ENCODE measurements around the gene CARD9. TPM values are rescaled to one million over a fixed set of nuclear protein-coding genes. Genes with fewer than 3 reads are reported as not detected.

The CARD9 gene
- total RNA-seq, 4 donors from 2014 or later, result 0.27 to 1.5 (median 0.74) TPM

DNA sequence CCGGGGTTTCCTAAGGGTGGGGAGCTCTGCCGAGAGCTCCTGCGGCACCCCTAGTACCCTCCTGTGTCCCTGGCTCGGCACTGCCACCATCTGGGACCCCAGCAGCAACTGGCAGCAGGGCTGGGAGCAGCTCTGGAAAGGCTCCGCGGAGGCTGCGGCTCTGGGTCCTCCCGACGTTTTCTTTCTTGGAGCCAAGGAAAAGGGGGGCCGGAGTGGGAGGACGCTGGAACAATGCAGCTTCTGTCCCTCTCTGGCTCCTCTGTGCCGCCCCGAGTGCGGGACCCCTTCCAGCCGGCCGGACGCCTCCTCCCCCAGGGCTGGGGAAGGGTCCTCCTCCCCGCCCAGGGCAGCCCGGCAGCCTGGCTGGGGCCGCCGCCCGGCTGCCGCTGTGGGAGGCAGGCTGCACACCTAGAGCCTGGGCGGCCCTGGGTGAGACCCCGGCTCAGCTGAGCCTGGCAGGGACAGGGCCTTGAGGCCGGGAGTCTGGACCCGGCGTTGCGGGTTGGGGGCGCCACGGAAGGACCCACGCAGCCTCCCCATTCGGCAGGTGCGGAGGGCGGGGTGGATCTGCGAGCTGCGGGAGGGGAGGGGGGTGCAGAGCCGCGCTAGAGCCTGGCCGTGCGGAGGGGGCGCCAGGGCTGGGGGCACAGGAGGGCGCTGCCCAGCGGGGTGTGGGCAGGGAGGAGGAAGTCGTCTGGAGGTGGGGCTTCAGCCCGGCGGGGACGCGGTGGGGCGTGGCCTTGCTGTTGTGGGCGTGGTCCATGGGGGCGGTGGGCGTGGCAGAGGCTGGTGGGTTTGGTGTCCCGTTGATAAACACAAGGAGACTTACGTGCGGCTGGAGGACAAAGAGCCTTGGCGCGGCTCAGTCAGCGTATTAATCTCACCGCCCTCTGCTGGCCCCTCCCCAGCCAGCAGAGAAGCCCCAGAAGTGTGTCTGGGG lies 31.0 kb downstream of the CARD9 start:
- WGBS, 2 donors, result 5 to 23% methylated on average over 20 to 21 of the region's 60 CpGs
- Histone ChIP-seq H3K4me1 (peaks cover 4 to 31% of the 10 kb centered on the region in 2 donors), H3K36me3 (no peaks in the 10 kb centered on the region), H3K4me3 (replicated peaks in 1 of 3) (peak overlapping the region in 2 of 3 donors; percentile 2 to 25), H3K9me3 (no peaks in the 10 kb centered on the region), H3K27ac (no peak overlapping the region), H3K27me3 (no peaks in the 10 kb centered on the region)
- intact Hi-C loops (cut with DNase I), result no loop called here
- TF ChIP-seq, protein P1, sequence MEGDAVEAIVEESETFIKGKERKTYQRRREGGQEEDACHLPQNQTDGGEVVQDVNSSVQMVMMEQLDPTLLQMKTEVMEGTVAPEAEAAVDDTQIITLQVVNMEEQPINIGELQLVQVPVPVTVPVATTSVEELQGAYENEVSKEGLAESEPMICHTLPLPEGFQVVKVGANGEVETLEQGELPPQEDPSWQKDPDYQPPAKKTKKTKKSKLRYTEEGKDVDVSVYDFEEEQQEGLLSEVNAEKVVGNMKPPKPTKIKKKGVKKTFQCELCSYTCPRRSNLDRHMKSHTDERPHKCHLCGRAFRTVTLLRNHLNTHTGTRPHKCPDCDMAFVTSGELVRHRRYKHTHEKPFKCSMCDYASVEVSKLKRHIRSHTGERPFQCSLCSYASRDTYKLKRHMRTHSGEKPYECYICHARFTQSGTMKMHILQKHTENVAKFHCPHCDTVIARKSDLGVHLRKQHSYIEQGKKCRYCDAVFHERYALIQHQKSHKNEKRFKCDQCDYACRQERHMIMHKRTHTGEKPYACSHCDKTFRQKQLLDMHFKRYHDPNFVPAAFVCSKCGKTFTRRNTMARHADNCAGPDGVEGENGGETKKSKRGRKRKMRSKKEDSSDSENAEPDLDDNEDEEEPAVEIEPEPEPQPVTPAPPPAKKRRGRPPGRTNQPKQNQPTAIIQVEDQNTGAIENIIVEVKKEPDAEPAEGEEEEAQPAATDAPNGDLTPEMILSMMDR (IDR thresholded peaks at IDR 0.05), result no peak
- no peak for TF ChIP-seq POLR2A (IDR thresholded peaks at IDR 0.05)
- DNase-seq, result peak; percentile 60 to 70

DNA sequence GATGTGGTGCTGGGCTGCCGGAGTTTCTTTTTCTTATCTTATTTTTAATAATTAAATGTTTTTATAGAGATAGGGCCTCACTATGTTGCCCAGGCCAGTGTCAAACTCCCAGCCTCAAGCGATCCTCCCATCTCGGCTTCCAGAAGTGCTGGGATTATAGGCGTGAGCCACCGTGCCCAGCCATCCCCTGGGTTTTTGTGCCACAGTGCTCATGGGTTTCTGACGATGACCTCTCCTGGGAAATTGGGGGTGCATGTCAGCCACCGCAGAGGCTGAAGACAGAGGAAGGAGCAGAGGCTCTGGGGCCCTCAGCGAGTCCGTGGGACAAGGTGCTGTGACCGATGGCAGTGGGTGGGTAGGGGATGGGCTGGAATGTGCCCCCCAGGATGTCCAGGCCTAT lies 31.7 kb downstream of the CARD9 start:
- TF ChIP-seq, protein P1 (IDR thresholded peaks at IDR 0.05), result no peak
- no peak for TF ChIP-seq POLR2A (IDR thresholded peaks at IDR 0.05)
- no peaks in the 10 kb centered on the region for H3K9me3 ChIP-seq
- WGBS, 2 donors, result 74 to 86% methylated on average over 10 of the region's 10 CpGs
- no peaks in the 10 kb centered on the region for H3K27me3 ChIP-seq
- intact Hi-C loops (cut with DNase I), result no loop called here
- no peak for DNase-seq
- no peak overlapping the region for H3K27ac ChIP-seq
- no peak overlapping the region for H3K4me3 ChIP-seq (replicated peaks in 1 of 3)
- H3K4me1 ChIP-seq, result peaks cover 4 to 31% of the 10 kb centered on the region in 2 donors
- H3K36me3 ChIP-seq, result no peaks in the 10 kb centered on the region

DNA sequence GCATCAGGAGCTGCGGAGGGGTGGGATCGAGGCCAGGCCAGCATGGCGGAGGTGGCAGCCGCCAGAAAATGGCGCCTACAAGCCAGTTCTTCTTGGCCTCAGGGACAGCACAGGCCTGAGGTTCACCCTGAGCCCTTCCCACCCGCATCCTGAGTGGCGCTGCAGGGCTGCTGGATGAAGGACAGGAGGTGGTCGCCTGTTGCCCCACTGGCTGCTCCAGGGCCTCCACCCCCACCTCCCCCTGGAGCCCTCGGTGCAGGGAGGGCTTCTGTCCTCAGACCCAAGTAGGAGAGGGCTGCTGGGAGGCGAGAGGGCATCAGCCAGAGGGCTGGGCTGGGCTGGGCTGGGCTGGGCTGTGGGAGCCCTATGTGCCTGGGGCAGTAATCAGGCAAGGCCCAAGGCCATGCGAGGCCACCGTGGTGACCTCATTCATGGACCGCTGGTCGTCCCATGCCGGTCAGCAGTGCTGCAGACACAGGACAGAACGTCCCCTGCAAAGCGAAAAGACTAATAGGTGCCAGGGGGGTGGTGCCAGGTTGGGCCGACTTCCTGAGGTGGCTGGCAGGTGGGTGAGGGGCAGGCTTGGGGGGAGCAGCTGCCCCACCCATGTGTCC lies 32.3 kb downstream of the CARD9 start:
- no peaks in the 10 kb centered on the region for H3K27me3 ChIP-seq
- peaks cover 4 to 27% of the 10 kb centered on the region in 2 donors for H3K4me1 ChIP-seq
- no peak overlapping the region for H3K4me3 ChIP-seq (replicated peaks in 1 of 3)
- 83 to 100% methylated on average over 4 to 11 of the region's 18 CpGs for WGBS, 2 donors
- intact Hi-C loops (cut with DNase I), result no loop called here
- no peak for DNase-seq
- no peaks in the 10 kb centered on the region for H3K9me3 ChIP-seq
- no peak for TF ChIP-seq POLR2A (IDR thresholded peaks at IDR 0.05)
- TF ChIP-seq, protein P1 (IDR thresholded peaks at IDR 0.05), result no peak
- no peak overlapping the region for H3K27ac ChIP-seq
- H3K36me3 ChIP-seq, result no peaks in the 10 kb centered on the region

DNA sequence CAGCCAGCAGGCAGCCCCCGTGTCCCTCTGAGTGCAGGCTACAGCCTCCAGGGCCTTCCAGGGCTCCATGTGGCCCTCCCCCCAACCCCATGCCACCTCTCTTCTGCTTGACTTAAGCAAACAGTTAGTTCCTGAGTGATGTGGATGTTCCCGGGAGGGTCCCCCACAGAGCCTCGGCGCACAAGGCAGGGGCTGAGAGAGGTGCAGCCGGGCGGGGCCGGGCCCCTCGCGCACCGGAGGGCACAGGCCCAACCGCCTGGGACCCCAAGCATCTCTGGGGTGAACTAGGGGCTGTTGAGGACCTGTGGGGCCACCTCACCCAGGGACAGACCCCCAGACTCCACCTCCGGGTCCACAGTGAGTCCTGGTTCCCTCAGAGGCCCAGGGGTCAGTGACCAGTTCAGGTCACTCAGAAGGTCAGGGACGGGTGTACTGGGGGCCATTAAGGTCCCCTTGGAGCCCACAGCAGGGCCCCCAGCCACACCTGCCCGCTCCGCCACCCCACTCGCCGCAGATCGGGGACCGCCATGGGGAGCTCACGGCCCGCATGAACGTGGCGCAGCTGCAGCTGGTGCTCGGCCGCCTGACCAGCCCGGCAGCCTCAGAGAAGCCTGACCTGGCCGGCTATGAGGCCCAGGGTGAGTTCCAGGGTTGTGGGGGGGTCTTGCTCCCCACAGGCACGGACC lies 33.0 kb downstream of the CARD9 start:
- Histone ChIP-seq H3K4me3 (replicated peaks in 1 of 3) (no peak overlapping the region), H3K9me3 (no peaks in the 10 kb centered on the region), H3K27ac (no peak overlapping the region), H3K4me1 (peaks cover 4 to 20% of the 10 kb centered on the region in 2 donors), H3K27me3 (no peaks in the 10 kb centered on the region), H3K36me3 (no peaks in the 10 kb centered on the region)
- TF ChIP-seq, protein P1 (IDR thresholded peaks at IDR 0.05), result no peak
- TF ChIP-seq POLR2A (IDR thresholded peaks at IDR 0.05), result no peak
- no peak for DNase-seq
- 91 to 94% methylated on average over 11 to 18 of the region's 28 CpGs for WGBS, 2 donors
- intact Hi-C loops (cut with DNase I), result no loop called here

Measured in thyroid gland (tissue), 4 donors.